Activated T-helper 1 cell treated with anti-CD3 and anti-CD28 coated beads, Interleukin-12 subunit alpha, Interleukin-12 subunit beta, Interleukin-2, Interleukin-4 antibody, amounts not matched to agents 30 ng/mL and 10 ng/mL and 1 ng/mL, durations not matched to agents 14 hours and 24 hours and 36 hours (primary cell): ENCODE results near the gene UBXN10. TPM values are rescaled to one million over a fixed set of nuclear protein-coding genes. Genes with fewer than 3 reads are reported as not detected.
"Not testable (repeated sequence)": the region's sequence is repeated elsewhere in the genome, so short reads cannot be mapped to it uniquely, and the experiment has no call there.

ENCODE experiments used
- DNase-seq: peaks from one replicate; pipeline ENCODE4 v3.0.0; 2021; ENCODE audit warnings: low spot score
- H3K27ac Mint-ChIP-seq: one replicate; pipeline ENCODE4 v1.8.0; 2021; ENCODE audit warnings: mild to moderate bottlenecking, mixed read lengths
- H3K27me3 Mint-ChIP-seq: one replicate; pipeline ENCODE4 v1.8.0; 2022; ENCODE audit warnings: mild to moderate bottlenecking, moderate library complexity, mixed read lengths; ENCODE audit not compliant: insufficient read depth
- H3K36me3 Mint-ChIP-seq: one replicate; pipeline ENCODE4 v1.8.0; 2021; ENCODE audit warnings: low read depth, mixed read lengths
- H3K4me1 Mint-ChIP-seq: one replicate; pipeline ENCODE4 v1.8.0; 2021; ENCODE audit warnings: low read depth, mixed read lengths
- H3K4me3 Mint-ChIP-seq: one replicate; pipeline ENCODE4 v1.8.0; 2021; ENCODE audit warnings: mild to moderate bottlenecking, moderate library complexity, mixed read lengths
- H3K9me3 Mint-ChIP-seq: one replicate; pipeline ENCODE4 v1.8.0; 2021; ENCODE audit warnings: mixed read lengths
- intact Hi-C: fragments of 100-400 bp; cut with micrococcal nuclease; formaldehyde crosslinking; loops from one replicate; pipeline ENCODE4 v1.15.1; 2024
- total RNA-seq: library from RNA; stranded (reverse); gene quantifications from 2 replicates; pipeline ENCODE4 v1.2.3, GENCODE V29; 2022

UBXN10 gene
- total RNA-seq, 1 donor from 2014 or later, result 2.5 TPM

DNA sequence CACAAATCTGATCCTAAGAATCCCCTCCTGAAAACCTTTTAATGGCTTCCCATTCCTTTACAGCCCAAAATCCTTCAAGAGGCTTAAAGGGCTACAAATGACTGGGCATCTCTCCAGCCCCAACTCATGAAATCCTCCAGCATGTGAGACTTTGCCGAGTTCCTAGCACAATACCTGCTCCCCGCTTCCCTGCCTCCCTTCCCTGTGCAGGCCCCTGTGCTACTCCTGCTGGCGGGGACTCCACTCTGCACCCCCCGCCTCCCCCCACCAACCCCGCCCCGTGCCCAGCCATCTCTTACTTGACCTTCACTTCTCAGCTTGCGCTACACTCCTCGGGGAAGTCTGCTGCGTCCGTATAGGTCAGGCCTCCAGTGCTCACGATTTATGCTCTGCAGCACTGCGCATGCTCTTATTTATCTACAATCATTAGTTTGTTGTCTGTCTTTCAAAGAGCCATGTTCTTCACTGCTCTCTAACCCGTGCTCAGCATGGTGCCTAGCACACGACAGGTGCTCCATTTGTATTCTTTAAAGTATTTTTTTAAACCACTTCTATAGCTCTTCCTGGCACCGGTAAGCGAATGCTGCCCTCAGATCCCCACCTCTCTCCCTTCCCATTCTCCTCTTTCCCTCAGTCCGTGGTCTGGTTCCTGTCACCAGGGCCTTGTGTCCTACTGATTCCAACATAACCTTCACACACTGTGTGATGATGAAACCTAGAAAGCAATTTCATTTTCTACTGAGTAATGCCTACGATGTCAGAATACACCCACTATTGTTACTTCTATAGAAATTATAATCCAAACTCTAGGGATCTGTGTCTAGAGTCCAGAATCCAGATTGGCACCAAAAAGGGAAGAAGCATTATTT, 37.9 kb downstream of the UBXN10 start:
- H3K4me3 Mint-ChIP-seq, result no peak overlapping the region
- no peaks in the 10 kb centered on the region for H3K9me3 Mint-ChIP-seq
- H3K36me3 Mint-ChIP-seq, result no peaks in the 10 kb centered on the region
- peaks cover 34% of the 10 kb centered on the region for H3K27me3 Mint-ChIP-seq
- no peaks in the 10 kb centered on the region for H3K4me1 Mint-ChIP-seq
- intact Hi-C loops, result no loop called here
- no peak for DNase-seq
- H3K27ac Mint-ChIP-seq, result no peak overlapping the region

DNA sequence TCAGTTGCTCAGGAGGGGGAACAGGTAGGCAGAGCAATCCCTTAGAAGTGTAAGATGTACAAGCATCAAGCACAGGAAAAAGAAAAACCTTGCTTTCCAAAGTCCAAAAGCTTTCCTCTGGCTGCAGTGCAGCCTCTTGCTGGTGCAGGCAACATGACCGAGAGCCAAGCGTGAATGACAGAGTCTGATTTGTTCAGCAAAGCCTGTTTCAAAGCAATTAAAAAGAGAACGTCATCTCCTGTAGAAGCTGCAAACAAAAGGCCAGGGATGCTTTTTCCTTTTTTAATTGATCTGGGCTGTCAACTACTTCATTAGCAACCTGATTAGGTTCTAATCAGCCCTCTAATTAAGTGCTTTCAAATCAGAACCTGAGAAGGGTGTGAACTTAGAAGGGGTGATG, 38.6 kb downstream of the UBXN10 start:
- no peak overlapping the region for H3K27ac Mint-ChIP-seq
- H3K4me3 Mint-ChIP-seq, result no peak overlapping the region
- no peaks in the 10 kb centered on the region for H3K4me1 Mint-ChIP-seq
- H3K27me3 Mint-ChIP-seq, result peaks cover 34% of the 10 kb centered on the region
- no peaks in the 10 kb centered on the region for H3K9me3 Mint-ChIP-seq
- intact Hi-C loops, result no loop called here
- no peaks in the 10 kb centered on the region for H3K36me3 Mint-ChIP-seq
- no peak for DNase-seq

DNA sequence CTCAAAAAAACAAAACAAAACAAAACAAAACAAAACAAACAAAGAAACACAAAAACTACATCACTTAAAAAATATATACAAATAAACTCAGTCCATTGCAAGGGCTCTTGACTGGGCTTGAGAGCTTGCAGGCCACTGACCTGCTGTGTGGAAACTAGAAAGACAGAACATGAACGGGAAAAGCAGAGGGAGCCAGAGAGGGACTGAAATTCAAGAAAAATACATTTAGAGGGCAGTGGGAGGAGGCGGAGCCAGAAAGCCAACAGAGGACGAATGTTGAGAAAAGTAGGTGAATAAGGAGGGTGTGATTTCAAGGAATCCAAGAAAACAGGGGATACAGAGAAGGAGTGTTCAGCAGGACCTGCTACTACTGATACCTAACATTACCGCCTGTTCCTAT, 41.8 kb downstream of the UBXN10 start:
- no peak for DNase-seq
- no peaks in the 10 kb centered on the region for H3K9me3 Mint-ChIP-seq
- no peak overlapping the region for H3K4me3 Mint-ChIP-seq
- no peaks in the 10 kb centered on the region for H3K4me1 Mint-ChIP-seq
- no peaks in the 10 kb centered on the region for H3K36me3 Mint-ChIP-seq
- H3K27ac Mint-ChIP-seq, result no peak overlapping the region
- peaks cover 33% of the 10 kb centered on the region for H3K27me3 Mint-ChIP-seq
- intact Hi-C loops, result no loop called here

DNA sequence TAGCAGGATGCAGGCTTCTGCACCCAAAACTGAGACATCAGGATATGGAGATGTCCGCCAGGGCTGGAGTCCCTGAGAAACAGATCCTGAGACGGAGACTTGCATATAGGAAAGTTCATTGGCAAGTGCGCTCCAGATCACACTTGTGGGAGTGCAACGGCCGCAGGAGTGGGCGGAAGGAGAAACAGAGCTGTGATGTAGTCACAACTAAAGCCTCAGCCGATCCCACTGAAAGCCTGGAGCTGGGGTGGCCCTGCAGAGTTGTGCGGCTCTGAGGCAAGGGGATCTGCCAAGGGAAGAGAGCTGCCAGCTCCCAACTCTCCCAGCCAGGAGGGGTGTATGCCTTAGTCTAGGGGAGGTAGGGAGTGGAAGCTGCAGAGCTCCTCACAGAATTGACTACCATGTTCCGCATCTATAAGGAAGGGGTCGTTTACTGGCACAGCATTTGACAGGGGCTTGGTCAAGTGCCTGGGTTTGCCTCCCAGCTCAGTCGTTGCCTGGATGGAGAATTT, 42.5 kb downstream of the UBXN10 start:
- no peak overlapping the region for H3K4me3 Mint-ChIP-seq
- H3K9me3 Mint-ChIP-seq, result no peaks in the 10 kb centered on the region
- peaks cover 34% of the 10 kb centered on the region for H3K27me3 Mint-ChIP-seq
- DNase-seq, result no peak
- intact Hi-C loops, result no loop called here
- H3K4me1 Mint-ChIP-seq, result no peaks in the 10 kb centered on the region
- no peaks in the 10 kb centered on the region for H3K36me3 Mint-ChIP-seq
- H3K27ac Mint-ChIP-seq, result no peak overlapping the region

DNA sequence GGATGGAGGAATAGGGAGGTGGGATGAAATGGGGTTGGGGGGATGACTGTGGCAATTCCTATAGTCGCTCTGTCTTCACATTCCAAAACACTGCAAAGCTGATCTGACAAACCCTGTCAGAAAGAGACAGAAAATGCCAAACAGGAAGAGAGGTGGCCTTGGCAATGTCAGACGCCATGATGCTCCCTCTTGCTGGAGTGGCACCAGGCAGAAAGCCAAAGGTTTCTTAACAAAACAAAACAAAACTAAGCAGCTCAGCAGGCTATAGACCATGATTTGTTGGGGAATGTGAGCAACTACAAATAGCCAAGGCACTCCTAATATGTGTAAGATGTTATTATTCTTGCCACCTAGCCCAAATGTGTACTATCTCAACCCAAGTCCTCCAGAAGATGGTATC, 43.3 kb downstream of the UBXN10 start:
- peaks cover 32% of the 10 kb centered on the region for H3K27me3 Mint-ChIP-seq
- no peak overlapping the region for H3K4me3 Mint-ChIP-seq
- H3K36me3 Mint-ChIP-seq, result no peaks in the 10 kb centered on the region
- no peaks in the 10 kb centered on the region for H3K4me1 Mint-ChIP-seq
- no peak for DNase-seq
- H3K9me3 Mint-ChIP-seq, result no peaks in the 10 kb centered on the region
- H3K27ac Mint-ChIP-seq, result no peak overlapping the region
- intact Hi-C loops, result no loop called here

DNA sequence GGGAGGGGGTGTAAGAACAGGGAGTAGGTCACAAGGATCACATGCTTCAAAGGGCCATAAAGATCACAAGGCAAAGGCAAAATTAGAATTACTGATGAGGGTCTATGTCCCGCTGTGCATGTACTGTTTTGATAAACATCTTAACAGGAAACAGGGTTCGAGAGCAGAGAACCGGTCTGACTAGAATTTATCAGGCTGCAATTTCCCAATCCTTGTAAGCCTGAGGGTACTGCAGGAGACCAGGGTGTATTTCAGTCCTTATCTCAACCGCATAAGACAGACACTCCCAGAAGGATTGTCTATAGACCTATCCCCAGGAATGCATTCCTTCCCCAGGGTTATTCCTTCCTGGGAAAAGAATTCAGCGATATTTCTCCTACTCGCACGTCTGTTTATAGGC, 46.7 kb downstream of the UBXN10 start:
- intact Hi-C loops, H3K4me3 Mint-ChIP-seq, H3K9me3 Mint-ChIP-seq, H3K27ac Mint-ChIP-seq, H3K36me3 Mint-ChIP-seq, H3K4me1 Mint-ChIP-seq, DNase-seq: not testable (repeated sequence)
- H3K27me3 Mint-ChIP-seq, result peaks cover 37% of the 10 kb centered on the region

DNA sequence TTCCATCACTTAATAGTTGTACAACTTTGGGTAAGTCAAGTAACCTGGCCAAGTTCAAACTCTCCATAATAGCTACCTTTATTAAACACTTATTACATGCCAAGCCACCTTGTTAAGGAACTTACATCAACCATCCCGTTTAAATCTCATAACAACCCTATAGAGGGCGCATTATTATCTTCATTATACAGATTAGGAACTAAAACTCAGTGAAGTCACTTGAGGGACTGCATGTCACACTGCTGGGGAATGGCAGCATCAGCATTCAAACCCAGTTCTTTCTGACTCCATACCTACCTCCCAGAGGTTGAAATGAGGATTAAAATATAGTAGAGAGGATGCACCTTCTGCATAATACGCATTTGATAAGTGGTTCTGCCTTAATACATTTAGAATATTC, 47.5 kb downstream of the UBXN10 start:
- Mint-ChIP-seq H3K27ac (no peak overlapping the region), H3K36me3 (no peaks in the 10 kb centered on the region), H3K27me3 (peaks cover 36% of the 10 kb centered on the region), H3K4me1 (no peaks in the 10 kb centered on the region), H3K9me3 (no peaks in the 10 kb centered on the region), H3K4me3 (no peak overlapping the region)
- DNase-seq, result no peak
- intact Hi-C loops, result loop anchor here (1.0 kb wide), 1 partner anchor 260 kb away; no protein-coding TSS in a partner anchor

DNA sequence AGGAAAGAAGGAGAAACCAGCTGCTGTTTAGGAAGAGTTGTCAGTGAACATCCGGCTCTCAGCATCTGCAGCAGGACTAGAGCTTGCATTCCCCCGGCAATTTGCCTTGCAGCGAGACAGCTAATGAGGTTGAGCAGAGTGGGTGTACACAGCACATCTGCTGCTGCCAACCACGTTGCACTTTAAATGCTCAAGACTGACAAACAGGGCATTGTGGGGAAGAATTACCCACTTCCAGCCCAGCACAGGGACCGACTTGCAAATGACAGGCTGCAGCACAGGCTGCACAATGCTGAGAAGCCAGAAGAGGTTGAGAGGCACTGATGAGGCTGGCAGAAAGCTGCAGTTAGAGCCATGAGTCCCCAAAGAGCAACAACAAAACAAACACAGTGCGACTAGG, 48.0 kb downstream of the UBXN10 start:
- intact Hi-C loops, result loop anchor here (1.0 kb wide), 1 partner anchor 259 kb away; no protein-coding TSS in a partner anchor
- Mint-ChIP-seq H3K27me3 (peaks cover 36% of the 10 kb centered on the region), H3K4me3 (no peak overlapping the region)

DNA sequence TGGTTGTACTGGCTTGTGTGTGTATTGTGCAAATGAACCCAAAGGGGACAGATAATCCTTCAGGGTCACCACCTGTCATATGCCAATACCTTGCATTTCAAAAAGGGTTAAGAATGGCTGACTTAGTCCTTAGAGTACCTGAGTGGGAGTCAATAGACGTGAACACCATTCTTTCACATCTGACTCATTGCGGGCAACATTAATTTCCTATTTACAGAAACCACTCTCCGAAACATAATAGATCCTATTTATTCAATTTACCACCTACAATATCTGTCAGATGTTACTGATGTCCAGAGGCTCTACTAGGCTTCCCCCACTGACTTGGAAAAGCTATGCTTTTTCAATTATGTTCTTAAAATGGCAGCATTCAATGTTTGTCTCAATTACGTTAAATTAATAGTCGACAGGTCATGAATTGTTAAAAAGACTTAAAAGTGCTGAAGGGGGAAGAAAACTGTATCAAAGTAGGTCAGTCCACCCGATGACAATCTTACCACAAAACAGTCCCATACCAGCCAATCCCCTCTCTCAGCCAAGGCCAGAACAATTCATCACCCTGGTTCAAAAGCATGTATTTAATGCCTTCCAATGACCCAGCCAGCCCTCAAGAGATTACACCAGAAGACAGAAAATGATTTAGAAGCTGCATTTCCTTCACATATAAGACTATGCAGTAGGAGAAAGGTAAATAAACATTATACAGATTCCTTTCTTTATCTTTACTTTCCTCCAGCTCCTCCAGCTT, 49.1 kb downstream of the UBXN10 start:
- no peak overlapping the region for H3K27ac Mint-ChIP-seq
- H3K4me3 Mint-ChIP-seq, result no peak overlapping the region
- DNase-seq, result no peak
- no peaks in the 10 kb centered on the region for H3K36me3 Mint-ChIP-seq
- intact Hi-C loops, result no loop called here
- H3K27me3 Mint-ChIP-seq, result peaks cover 36% of the 10 kb centered on the region
- no peaks in the 10 kb centered on the region for H3K4me1 Mint-ChIP-seq
- no peaks in the 10 kb centered on the region for H3K9me3 Mint-ChIP-seq

More for the DNA sequence above, 48.0 kb downstream of the UBXN10 start:
- no peaks in the 10 kb centered on the region for H3K9me3 Mint-ChIP-seq
- no peaks in the 10 kb centered on the region for H3K36me3 Mint-ChIP-seq
- no peaks in the 10 kb centered on the region for H3K4me1 Mint-ChIP-seq
- H3K27ac Mint-ChIP-seq, result no peak overlapping the region
- DNase-seq, result no peak

DNA sequence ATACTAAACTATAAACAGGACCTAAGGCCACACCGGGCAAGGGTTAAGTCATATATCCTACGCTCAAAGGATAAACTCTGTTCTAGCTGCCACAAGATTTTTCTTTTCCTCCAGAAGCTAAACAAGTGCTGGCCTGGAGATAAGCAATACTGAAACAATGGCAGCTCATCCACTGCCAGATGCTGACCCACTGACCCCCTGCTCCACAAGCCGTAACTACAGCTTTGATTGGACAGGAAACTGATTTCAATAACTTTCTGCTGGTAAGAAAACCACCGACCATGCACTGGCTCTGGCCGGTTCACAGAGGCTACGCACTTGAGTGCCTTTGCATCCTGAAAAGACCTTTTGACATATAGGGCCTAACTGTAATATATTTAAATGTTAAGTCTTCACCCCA, 51.8 kb downstream of the UBXN10 start:
- H3K4me1 Mint-ChIP-seq, result no peaks in the 10 kb centered on the region
- intact Hi-C loops, result no loop called here
- no peaks in the 10 kb centered on the region for H3K9me3 Mint-ChIP-seq
- DNase-seq, result no peak
- H3K4me3 Mint-ChIP-seq, result no peak overlapping the region
- H3K27me3 Mint-ChIP-seq, result peaks cover 35% of the 10 kb centered on the region
- no peak overlapping the region for H3K27ac Mint-ChIP-seq
- H3K36me3 Mint-ChIP-seq, result no peaks in the 10 kb centered on the region

DNA sequence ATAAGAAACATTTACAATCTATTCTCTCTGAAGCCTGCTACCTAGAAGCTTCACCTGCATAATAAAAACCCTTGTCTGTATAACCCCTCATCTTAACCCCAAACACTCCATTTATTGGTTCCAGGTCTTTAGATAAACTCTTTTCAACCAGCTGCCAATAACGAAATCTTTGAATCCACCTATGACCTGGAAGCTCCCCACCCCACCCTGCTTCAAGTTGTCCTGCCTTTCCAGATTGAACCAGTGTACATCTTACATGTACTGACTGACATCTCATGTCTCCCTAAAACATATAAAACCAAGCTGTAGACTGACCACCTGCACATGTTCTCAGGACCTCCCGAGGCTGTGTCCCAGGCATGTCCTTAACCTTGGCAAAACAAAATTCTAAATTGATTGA, 54.1 kb downstream of the UBXN10 start:
- H3K4me1 Mint-ChIP-seq, result no peaks in the 10 kb centered on the region
- H3K9me3 Mint-ChIP-seq, result no peaks in the 10 kb centered on the region
- no peak overlapping the region for H3K27ac Mint-ChIP-seq
- intact Hi-C loops, result no loop called here
- DNase-seq, result no peak
- no peak overlapping the region for H3K4me3 Mint-ChIP-seq
- peaks cover 23% of the 10 kb centered on the region for H3K27me3 Mint-ChIP-seq
- no peaks in the 10 kb centered on the region for H3K36me3 Mint-ChIP-seq

DNA sequence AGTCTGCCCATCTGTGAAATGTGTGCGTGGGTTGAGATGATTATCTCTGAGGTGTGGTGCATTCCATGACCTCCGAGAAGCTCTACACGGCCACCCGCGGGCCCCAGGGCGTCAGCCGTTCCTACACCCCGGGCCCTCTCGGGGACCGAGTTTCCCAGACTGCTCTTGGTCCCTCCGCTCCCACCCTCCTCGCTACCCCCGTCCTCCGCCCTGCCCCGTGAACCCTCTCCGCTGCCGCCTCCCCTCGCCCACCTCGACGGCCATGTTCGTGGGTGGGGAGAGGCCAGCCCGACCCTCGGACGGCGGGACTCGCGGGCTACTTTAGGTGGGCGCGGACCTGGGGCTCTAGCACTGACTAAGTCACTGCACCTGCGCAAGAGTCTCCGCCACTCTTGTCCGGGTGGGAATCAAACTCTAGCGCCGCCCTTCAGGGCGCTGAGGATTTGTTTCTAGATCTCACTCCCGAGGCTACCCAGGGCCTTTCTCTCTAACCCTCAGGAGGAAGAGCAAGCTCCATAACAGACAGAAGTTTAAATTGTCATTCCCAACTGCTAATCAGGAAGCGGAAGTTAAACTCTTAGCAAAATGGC, 57.1 kb downstream of the UBXN10 start:
- no peak for DNase-seq
- Mint-ChIP-seq H3K36me3 (no peaks in the 10 kb centered on the region), H3K4me1 (no peaks in the 10 kb centered on the region), H3K9me3 (no peaks in the 10 kb centered on the region), H3K27ac (no peak overlapping the region), H3K4me3 (no peak overlapping the region), H3K27me3 (peaks cover 14% of the 10 kb centered on the region)
- intact Hi-C loops, result no loop called here
